22Rv1 (cell line): ENCODE data around the gene CFAP206.
"Not testable (repeated sequence)": the region's sequence is repeated elsewhere in the genome, so short reads cannot be mapped to it uniquely, and the experiment has no call there.

Source experiments
- H3K27ac ChIP-seq: fragments of 450-650 bp; 2 replicates; pipeline ENCODE4 v1.5.1; 2017
- ZFX ChIP-seq: fragments of 450-650 bp; IDR thresholded peaks from 2 replicates; pipeline ENCODE4 v1.6.1; 2017; ENCODE audit warnings: antibody characterized with exemption, borderline replicate concordance
- TF ChIP-seq, protein P1 (sequence below): fragments of 450-650 bp; IDR thresholded peaks from 2 replicates; pipeline ENCODE4 v1.5.1; 2017; ENCODE audit warnings: mild to moderate bottlenecking

Gene CFAP206

GRCh38 chr6:87484491-87484890 is 76.7 kb downstream of the CFAP206 start:
- H3K27ac ChIP-seq = no peak overlapping the region
- no peak for TF ChIP-seq ZFX
- TF ChIP-seq, protein P1, sequence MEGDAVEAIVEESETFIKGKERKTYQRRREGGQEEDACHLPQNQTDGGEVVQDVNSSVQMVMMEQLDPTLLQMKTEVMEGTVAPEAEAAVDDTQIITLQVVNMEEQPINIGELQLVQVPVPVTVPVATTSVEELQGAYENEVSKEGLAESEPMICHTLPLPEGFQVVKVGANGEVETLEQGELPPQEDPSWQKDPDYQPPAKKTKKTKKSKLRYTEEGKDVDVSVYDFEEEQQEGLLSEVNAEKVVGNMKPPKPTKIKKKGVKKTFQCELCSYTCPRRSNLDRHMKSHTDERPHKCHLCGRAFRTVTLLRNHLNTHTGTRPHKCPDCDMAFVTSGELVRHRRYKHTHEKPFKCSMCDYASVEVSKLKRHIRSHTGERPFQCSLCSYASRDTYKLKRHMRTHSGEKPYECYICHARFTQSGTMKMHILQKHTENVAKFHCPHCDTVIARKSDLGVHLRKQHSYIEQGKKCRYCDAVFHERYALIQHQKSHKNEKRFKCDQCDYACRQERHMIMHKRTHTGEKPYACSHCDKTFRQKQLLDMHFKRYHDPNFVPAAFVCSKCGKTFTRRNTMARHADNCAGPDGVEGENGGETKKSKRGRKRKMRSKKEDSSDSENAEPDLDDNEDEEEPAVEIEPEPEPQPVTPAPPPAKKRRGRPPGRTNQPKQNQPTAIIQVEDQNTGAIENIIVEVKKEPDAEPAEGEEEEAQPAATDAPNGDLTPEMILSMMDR = no peak

DNA sequence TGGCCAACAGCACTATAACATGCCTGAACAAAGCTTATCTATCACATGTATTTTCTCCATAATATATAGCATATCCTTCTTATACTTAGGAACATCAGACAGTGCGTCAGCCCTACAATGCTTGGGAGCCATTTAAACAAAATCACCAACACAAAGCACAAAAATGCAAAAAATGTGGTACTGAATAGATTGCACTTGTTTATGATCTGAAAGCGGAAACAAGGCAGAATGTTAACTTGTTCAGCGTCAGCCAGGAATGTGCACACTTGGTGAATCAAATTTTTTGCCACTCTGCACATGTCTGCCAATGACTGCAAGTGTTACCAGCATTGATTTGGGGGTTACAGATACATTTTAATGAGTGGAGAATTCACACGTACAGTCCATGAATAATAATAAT is 79.8 kb downstream of the CFAP206 start:
- H3K27ac ChIP-seq = no peak overlapping the region
- TF ChIP-seq, protein P1 = no peak
- TF ChIP-seq ZFX = no peak

DNA sequence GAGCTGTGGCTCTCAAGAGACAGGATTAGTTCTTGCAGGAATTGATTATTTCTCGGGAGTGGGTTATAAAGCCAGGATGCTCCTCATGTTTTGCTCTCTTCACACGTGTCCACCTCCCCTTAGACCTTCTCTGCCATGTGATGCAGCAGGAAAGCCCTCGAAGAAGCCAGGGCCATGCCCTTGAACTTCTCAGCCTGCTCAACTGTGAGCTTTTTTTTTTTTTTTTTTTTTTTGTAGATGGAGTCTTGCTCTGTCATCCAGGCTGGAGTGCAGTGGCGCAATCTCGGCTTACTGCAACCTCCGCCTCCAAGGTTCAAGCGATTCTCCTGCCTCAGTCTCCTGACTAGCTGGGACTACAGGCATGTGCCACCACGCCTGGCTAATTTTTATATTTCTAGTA is 81.6 kb downstream of the CFAP206 start:
- not testable (repeated sequence) for H3K27ac ChIP-seq

- no peak for TF ChIP-seq ZFX
- TF ChIP-seq, protein P1 = no peak
- no peak overlapping the region for H3K27ac ChIP-seq
Observed at GRCh38 chr6:87494761-87495422, 87.1 kb downstream of the CFAP206 start.

DNA sequence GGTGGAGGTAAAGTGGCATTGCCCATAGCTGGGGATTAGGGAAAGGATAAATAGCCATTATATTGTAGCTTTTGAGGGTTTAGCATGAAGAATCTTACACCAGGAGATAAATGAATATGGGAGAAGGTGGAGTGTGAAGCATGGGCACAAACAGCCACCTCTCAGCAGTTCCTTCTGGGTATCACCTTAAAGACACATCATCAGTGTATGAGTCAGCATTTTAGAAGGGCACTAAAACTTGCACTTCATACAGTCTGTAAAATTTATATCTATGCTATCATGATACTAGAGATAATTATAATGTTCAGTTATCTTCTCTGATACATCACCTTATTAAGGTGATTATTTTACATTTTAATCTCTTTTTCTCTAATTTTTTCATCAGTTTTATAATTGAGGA is 90.3 kb downstream of the CFAP206 start:
- TF ChIP-seq, protein P1 = no peak
- no peak for TF ChIP-seq ZFX
- no peak overlapping the region for H3K27ac ChIP-seq

GRCh38 chr6:87501809-87502572 is 94.2 kb downstream of the CFAP206 start:
- H3K27ac ChIP-seq = no peak overlapping the region
- no peak for TF ChIP-seq ZFX
- TF ChIP-seq, protein P1 = no peak

GRCh38 chr6:87504441-87504840 is 96.7 kb downstream of the CFAP206 start:
- no peak overlapping the region for H3K27ac ChIP-seq
- TF ChIP-seq, protein P1 = no peak
- no peak for TF ChIP-seq ZFX
